22Rv1 (cell line): ENCODE results near the gene SV2A.

Experiments used
- H3K27ac ChIP-seq: fragments of 450-650 bp; 2 replicates; pipeline ENCODE4 v1.5.1; 2017
- ZFX ChIP-seq: fragments of 450-650 bp; IDR thresholded peaks from 2 replicates; pipeline ENCODE4 v1.6.1; 2017; ENCODE audit warnings: antibody characterized with exemption, borderline replicate concordance
- TF ChIP-seq, protein P1 (sequence below): fragments of 450-650 bp; IDR thresholded peaks from 2 replicates; pipeline ENCODE4 v1.5.1; 2017; ENCODE audit warnings: mild to moderate bottlenecking

SV2A gene

DNA sequence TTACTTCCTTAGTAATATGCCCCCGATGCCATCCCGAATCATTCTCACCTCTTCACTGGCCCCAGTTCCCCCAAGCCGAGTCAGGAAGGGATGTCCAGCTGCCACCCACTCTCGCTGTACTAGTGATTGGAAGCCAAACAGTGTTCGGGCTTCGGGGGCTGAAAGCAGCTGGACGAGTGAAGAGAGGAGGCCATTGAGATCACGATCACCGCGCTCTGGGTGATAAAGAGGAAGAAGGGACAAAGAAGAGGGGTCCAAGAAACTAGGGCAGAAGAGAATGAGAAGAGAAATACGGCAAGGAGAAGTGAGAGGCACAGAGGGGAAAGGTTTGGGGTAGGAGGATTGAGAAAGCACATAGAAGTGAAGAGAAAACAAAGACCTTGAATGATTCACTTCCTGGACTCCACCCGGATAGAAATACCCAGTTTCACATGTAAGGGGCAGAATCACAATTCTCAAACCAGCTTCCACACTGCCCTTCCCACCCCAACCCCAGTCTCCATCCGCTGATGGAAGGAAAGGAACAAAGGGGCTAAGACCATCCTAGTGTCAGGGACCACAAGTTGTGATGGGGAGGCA lies 13.7 kb upstream of the SV2A start:
- peak overlapping the region; percentile 5; the same call in 1 of the 2 replicates for H3K27ac ChIP-seq
- TF ChIP-seq, protein P1, sequence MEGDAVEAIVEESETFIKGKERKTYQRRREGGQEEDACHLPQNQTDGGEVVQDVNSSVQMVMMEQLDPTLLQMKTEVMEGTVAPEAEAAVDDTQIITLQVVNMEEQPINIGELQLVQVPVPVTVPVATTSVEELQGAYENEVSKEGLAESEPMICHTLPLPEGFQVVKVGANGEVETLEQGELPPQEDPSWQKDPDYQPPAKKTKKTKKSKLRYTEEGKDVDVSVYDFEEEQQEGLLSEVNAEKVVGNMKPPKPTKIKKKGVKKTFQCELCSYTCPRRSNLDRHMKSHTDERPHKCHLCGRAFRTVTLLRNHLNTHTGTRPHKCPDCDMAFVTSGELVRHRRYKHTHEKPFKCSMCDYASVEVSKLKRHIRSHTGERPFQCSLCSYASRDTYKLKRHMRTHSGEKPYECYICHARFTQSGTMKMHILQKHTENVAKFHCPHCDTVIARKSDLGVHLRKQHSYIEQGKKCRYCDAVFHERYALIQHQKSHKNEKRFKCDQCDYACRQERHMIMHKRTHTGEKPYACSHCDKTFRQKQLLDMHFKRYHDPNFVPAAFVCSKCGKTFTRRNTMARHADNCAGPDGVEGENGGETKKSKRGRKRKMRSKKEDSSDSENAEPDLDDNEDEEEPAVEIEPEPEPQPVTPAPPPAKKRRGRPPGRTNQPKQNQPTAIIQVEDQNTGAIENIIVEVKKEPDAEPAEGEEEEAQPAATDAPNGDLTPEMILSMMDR = no peak

GRCh38 chr1:149929856-149930255 lies 12.2 kb upstream of the SV2A start:
- peak overlapping the region; percentile 96 for H3K27ac ChIP-seq
- TF ChIP-seq, protein P1 = no peak
- TF ChIP-seq ZFX = no peak

- H3K27ac ChIP-seq = peak overlapping the region; percentile 96
These were observed 10.7 kb upstream of the SV2A start for GRCh38 chr1:149928401-149928724.

DNA sequence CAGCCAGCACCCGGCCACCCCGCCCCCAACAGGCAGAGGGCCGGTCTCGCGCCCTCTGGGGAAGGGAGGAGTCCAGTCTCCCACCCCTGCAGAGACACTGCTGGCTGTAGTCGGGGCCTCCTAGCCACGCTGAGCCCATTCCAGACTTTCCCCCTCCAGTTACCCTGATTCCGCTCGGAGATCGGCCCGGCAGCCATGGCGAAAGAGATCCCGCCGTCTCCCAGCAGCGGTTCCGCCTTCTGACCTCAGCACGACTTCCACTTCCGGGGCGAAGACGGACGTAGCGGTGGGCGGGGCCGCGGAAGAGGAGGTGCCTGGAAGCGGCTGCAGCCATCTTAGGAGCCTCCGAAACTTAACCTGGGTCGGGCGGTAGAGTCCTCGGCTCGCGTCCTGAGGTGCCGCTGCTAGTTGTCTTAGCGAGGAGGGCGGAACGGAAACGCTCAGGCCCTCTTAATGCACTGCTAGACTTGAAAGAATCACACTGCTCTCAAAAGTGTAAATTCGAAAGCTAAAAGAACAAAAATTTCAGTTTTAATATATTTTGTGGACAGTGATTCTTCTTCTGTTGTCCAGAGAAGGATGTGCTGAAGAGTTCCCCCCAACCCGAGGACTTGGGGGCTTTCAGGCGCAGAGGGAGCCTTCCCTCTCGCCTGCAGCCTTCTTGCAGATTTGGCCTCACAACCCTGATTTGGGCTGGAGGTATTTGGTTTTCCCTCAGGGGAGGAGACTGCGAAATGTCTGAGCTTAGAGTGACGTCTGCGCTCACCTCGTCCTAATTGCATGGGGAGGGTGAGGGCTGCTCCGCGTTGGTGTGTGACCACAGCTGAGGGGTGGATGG lies 10.1 kb upstream of the SV2A start, which contains the start of gene SF3B4:
Gene SF3B4, minus strand, starts transcription at position 241 of the 838 bp plus-strand sequence. Its CDS starts 44 bp downstream, at position 197.
- TF ChIP-seq, protein P1 = no peak
- no peak for TF ChIP-seq ZFX
- peak within 1 kb of the TSS; percentile 96 for H3K27ac ChIP-seq

More at GRCh38 chr1:149928401-149928724, 10.7 kb upstream of the SV2A start:
- TF ChIP-seq, protein P1 = no peak
- no peak for TF ChIP-seq ZFX

- TF ChIP-seq ZFX = no peak
- TF ChIP-seq, protein P1 = no peak
- peak overlapping the region; percentile 96 for H3K27ac ChIP-seq
These were observed 9.5 kb upstream of the SV2A start for GRCh38 chr1:149927056-149927562.

- peak overlapping the region; percentile 96; the same call in 1 of the 2 replicates for H3K27ac ChIP-seq
- TF ChIP-seq, protein P1 = no peak
- TF ChIP-seq ZFX = no peak
These were observed 8.7 kb upstream of the SV2A start for GRCh38 chr1:149926296-149926695.

GRCh38 chr1:149925751-149926150 lies 8.1 kb upstream of the SV2A start:
- H3K27ac ChIP-seq = no peak overlapping the region
- TF ChIP-seq ZFX = no peak
- TF ChIP-seq, protein P1 = no peak
